GM12878 (cell line): ENCODE measurements around the gene TTI1.

ENCODE experiments used
- CBFB ChIP-seq: IDR thresholded peaks from 2 replicates; pipeline ENCODE4 v1.6.1; 2016; ENCODE audit warnings: antibody characterized with exemption, low read depth
- CBX3 ChIP-seq: fragments of 200-600 bp; sonication (generic); IDR thresholded peaks from 2 replicates; pipeline ENCODE4 v1.6.1; 2016; ENCODE audit warnings: low read depth, borderline replicate concordance
- CHD2 ChIP-seq: IDR thresholded peaks from 2 replicates; pipeline ENCODE4 v1.6.1; 2011; ENCODE audit warnings: low read depth, low read length, improper control_type of control experiment, borderline replicate concordance
- EZH2 ChIP-seq: IDR thresholded peaks from 2 replicates; pipeline ENCODE4 v1.6.1; 2012; ENCODE audit warnings: low read depth, mild to moderate bottlenecking, control low read depth, inconsistent platforms, low read length, borderline replicate concordance; ENCODE audit not compliant: control insufficient read depth
- KAT2A ChIP-seq: conservative IDR thresholded peaks from 2 replicates; pipeline ENCODE4 v1.6.1; 2011; ENCODE audit warnings: low read depth, low read length; ENCODE audit not compliant: control insufficient read depth
- NFIC ChIP-seq: IDR thresholded peaks from 2 replicates; pipeline ENCODE4 v1.6.1; 2012; ENCODE audit warnings: low read depth, mild to moderate bottlenecking, inconsistent platforms, low read length, moderate library complexity
- NFYB ChIP-seq: IDR thresholded peaks from 2 replicates; pipeline ENCODE4 v1.6.1; 2011; ENCODE audit warnings: low read depth, mild to moderate bottlenecking, low read length, improper control_type of control experiment, moderate library complexity; ENCODE audit not compliant: insufficient read depth
- POLR2AphosphoS5 ChIP-seq: IDR thresholded peaks from 2 replicates; pipeline ENCODE4 v1.6.1; 2011; ENCODE audit warnings: mild to moderate bottlenecking, low read length, inconsistent platforms
- RCOR1 ChIP-seq: conservative IDR thresholded peaks from 2 replicates; pipeline ENCODE4 v1.6.1; 2012; ENCODE audit warnings: low read depth, low read length, improper control_type of control experiment
- SMC3 ChIP-seq: IDR thresholded peaks from 2 replicates; pipeline ENCODE4 v1.6.1; 2011; ENCODE audit warnings: low read length, improper control_type of control experiment, borderline replicate concordance
- ZNF274 ChIP-seq: IDR thresholded peaks from one replicate; pipeline ENCODE4 v1.8.0; 2011; ENCODE audit not compliant: insufficient read length, insufficient read depth
- TF ChIP-seq, protein P1 (sequence below): IDR thresholded peaks from 2 replicates; pipeline ENCODE4 v1.6.1; 2011; ENCODE audit warnings: low read depth, low read length, improper control_type of control experiment, borderline replicate concordance
- TF ChIP-seq, protein P2 (sequence below), 3 experiments: IDR thresholded peaks in 2 of 3; conservative IDR thresholded peaks in 1 of 3; 2 replicates each; pipeline ENCODE4 v1.5.1; 2011; ENCODE audit warnings: low read depth in 3 of 3, low read length in 3 of 3, mild to moderate bottlenecking in 3 of 3, control low read depth in 2 of 3, moderate library complexity in 2 of 3, inconsistent platforms in 1 of 3, mixed read lengths in 1 of 3; ENCODE audit not compliant: control insufficient read depth in 2 of 3, insufficient read depth in 1 of 3; ENCODE audit errors: extremely low read depth in 1 of 3
- TF ChIP-seq, protein P3 (sequence below): IDR thresholded peaks from 2 replicates; pipeline ENCODE4 v1.6.1; 2012; ENCODE audit warnings: low read depth, low read length, improper control_type of control experiment

DNA sequence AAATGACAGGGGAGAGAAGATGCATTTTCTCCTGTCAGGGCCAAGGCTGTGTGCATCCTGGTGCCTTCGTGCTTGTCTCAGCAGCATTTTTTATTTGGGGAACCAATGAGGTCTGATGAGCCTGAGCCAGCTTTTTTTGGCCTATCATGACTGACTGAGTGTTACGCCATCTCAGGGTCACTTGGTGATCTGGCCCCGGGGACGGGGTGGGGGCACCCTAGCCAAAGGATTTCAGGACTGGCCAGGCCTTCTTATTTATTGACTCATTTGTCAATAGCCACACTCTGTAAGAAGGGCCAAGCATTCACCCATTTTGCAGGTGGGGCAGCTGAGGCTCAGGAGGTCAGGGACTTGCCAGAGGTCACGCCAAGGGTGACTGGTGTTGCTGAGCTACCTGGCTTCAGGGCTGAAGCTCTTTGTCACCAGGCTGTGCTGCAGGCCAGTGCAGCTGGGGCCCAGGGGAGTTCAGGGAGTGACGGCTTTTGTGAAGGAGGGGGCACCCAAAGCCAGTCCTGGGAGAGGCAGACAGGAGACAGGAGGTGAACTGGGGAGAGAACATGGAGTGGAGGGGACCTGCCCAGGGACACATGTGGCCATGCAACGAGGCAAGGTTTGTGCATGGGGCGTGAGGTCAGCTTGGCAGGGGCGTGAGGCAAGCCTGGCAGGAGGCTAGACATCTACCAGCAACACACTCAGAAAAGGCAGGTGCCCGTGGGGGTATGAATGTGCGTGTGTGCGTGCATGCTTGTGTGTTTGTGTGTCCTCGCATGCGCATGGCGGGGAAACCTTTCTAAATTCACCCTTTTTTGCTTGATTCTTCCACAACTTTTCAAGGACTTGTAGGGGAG, 99.2 kb downstream of the TTI1 start:
- TF ChIP-seq CBFB (no peak), KAT2A (no peak), SMC3 (no peak), CHD2 (no peak), CBX3 (no peak), NFYB (no peak), POLR2AphosphoS5 (no peak), EZH2 (no peak), ZNF274 (no peak), RCOR1 (no peak), NFIC (no peak)
- TF ChIP-seq, protein P1, sequence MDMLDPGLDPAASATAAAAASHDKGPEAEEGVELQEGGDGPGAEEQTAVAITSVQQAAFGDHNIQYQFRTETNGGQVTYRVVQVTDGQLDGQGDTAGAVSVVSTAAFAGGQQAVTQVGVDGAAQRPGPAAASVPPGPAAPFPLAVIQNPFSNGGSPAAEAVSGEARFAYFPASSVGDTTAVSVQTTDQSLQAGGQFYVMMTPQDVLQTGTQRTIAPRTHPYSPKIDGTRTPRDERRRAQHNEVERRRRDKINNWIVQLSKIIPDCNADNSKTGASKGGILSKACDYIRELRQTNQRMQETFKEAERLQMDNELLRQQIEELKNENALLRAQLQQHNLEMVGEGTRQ = no peak
- TF ChIP-seq, protein P2, sequence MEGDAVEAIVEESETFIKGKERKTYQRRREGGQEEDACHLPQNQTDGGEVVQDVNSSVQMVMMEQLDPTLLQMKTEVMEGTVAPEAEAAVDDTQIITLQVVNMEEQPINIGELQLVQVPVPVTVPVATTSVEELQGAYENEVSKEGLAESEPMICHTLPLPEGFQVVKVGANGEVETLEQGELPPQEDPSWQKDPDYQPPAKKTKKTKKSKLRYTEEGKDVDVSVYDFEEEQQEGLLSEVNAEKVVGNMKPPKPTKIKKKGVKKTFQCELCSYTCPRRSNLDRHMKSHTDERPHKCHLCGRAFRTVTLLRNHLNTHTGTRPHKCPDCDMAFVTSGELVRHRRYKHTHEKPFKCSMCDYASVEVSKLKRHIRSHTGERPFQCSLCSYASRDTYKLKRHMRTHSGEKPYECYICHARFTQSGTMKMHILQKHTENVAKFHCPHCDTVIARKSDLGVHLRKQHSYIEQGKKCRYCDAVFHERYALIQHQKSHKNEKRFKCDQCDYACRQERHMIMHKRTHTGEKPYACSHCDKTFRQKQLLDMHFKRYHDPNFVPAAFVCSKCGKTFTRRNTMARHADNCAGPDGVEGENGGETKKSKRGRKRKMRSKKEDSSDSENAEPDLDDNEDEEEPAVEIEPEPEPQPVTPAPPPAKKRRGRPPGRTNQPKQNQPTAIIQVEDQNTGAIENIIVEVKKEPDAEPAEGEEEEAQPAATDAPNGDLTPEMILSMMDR (IDR thresholded peaks at IDR 0.05 in 2 of 3, conservative IDR thresholded peaks at IDR 0.05 in 1 of 3; ENCODE audit: control insufficient read depth in 2 of 3, extremely low read depth in 1 of 3, insufficient read depth in 1 of 3, low read depth in 3 of 3, low read length in 3 of 3) = no peak
- TF ChIP-seq, protein P3, sequence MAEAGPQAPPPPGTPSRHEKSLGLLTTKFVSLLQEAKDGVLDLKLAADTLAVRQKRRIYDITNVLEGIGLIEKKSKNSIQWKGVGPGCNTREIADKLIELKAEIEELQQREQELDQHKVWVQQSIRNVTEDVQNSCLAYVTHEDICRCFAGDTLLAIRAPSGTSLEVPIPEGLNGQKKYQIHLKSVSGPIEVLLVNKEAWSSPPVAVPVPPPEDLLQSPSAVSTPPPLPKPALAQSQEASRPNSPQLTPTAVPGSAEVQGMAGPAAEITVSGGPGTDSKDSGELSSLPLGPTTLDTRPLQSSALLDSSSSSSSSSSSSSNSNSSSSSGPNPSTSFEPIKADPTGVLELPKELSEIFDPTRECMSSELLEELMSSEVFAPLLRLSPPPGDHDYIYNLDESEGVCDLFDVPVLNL = no peak
